Prostate gland (tissue), 2 donors: Measurements from ENCODE around the gene TMTC2. TPM values are rescaled to one million over a fixed set of nuclear protein-coding genes. Genes with fewer than 3 reads are reported as not detected.
A peak's percentile ranks its signal among the peaks of the same experiment; 100 is the strongest.
"Not testable (repeated sequence)": the region's sequence is repeated elsewhere in the genome, so short reads cannot be mapped to it uniquely, and the experiment has no call there.

Experiments used
- DNase-seq: peaks from one replicate; pipeline ENCODE4 v3.0.0-alpha.2; 2019; ENCODE audit warnings: low spot score
- H3K27ac ChIP-seq, 2 donors: fragments of 200-600 bp; sonication (generic); 2 replicates each; pipeline ENCODE4 v1.5.1; 2017 to 2019
- H3K27me3 ChIP-seq: fragments of 200-600 bp; sonication (generic); replicated peaks from 2 replicates; pipeline ENCODE4 v1.5.1; 2019; ENCODE audit not compliant: insufficient read depth
- H3K36me3 ChIP-seq, 2 donors: fragments of 200-600 bp; sonication (generic); 1 replicate in 1 of 2; 2 replicates in 1 of 2; pipeline versions ENCODE4 v1.5.1 to v1.8.1; 2017 to 2019
- H3K4me1 ChIP-seq: fragments of 200-600 bp; sonication (generic); replicated peaks from 2 replicates; pipeline ENCODE4 v1.5.1; 2019
- H3K4me3 ChIP-seq, 2 donors: fragments of 200-600 bp; sonication (generic); 2 replicates each; pipeline ENCODE4 v1.5.1; 2017 to 2019
- H3K9me3 ChIP-seq: fragments of 200-600 bp; sonication (generic); 2 replicates; pipeline ENCODE4 v1.5.1; 2017
- POLR2A ChIP-seq: fragments of 450-650 bp; IDR thresholded peaks from one replicate; pipeline ENCODE4 v1.6.1; 2016; ENCODE audit warnings: antibody characterized with exemption, mild to moderate bottlenecking
- POLR2AphosphoS5 ChIP-seq: sonication (generic); formaldehyde crosslinking; IDR thresholded peaks from one replicate; pipeline ENCODE4 v1.6.1; 2017; ENCODE audit warnings: antibody characterized with exemption
- WGBS: methylation state at CpG from one replicate; pipeline ENCODE4 v1.1.5; 2018; 5-methylcytosine and 5-hydroxymethylcytosine counted together
- intact Hi-C: fragments of 100-400 bp; cut with DNase I; formaldehyde crosslinking; loops from one replicate; pipeline ENCODE4 v1.14.2; 2022
- total RNA-seq, 2 donors: library from RNA; depleted of rRNA; stranded (reverse); fragments of >200 nt; gene quantifications; one replicate each; pipeline ENCODE4 v1.1.0, GENCODE V29; 2016
- TF ChIP-seq, protein P1 (sequence below), 4 experiments: fragments of 200-600 bp in 2 of 4; fragments of 450-650 bp in 2 of 4; sonication (generic) in 2 of 4; IDR thresholded peaks; 1 replicate in 3 of 4; 2 replicates in 1 of 4; pipeline ENCODE4 v1.5.1; 2016 to 2019; ENCODE audit warnings: antibody characterized with exemption in 4 of 4, mild to moderate bottlenecking in 2 of 4, moderate library complexity in 2 of 4

Gene TMTC2
- total RNA-seq, 2 donors from 2014 or later = 19.0 to 30.7 TPM

DNA sequence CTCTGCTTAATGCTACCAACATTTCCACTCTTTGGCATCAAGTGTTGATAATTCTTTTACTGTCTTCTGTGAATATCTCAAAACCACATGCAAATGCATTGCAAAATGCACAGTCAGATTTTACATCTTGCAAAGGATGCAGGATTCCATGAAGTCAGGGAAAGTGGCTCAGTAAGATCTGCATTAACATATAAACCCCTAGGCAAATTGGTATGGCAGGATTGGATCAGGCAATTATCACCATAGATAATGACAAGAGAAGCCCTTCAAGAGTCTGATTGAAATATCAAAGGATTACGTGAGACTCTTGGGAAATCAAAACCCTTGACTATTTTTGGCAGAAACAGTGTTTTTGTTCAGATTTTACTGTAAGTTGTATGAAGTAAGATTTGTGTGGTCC, 71.0 kb downstream of the TMTC2 start:
- Histone ChIP-seq H3K4me3 (no peak overlapping the region), H3K9me3 (no peaks in the 10 kb centered on the region), H3K27ac (no peak overlapping the region), H3K4me1 (peaks cover 9% of the 10 kb centered on the region), H3K36me3 (no peaks in the 10 kb centered on the region), H3K27me3 (no peaks in the 10 kb centered on the region)
- intact Hi-C loops = no loop called here
- DNase-seq = no peak
- 97% methylated on average over 1 of the region's 1 CpG for WGBS
- no peak for TF ChIP-seq POLR2A
- TF ChIP-seq, protein P1, sequence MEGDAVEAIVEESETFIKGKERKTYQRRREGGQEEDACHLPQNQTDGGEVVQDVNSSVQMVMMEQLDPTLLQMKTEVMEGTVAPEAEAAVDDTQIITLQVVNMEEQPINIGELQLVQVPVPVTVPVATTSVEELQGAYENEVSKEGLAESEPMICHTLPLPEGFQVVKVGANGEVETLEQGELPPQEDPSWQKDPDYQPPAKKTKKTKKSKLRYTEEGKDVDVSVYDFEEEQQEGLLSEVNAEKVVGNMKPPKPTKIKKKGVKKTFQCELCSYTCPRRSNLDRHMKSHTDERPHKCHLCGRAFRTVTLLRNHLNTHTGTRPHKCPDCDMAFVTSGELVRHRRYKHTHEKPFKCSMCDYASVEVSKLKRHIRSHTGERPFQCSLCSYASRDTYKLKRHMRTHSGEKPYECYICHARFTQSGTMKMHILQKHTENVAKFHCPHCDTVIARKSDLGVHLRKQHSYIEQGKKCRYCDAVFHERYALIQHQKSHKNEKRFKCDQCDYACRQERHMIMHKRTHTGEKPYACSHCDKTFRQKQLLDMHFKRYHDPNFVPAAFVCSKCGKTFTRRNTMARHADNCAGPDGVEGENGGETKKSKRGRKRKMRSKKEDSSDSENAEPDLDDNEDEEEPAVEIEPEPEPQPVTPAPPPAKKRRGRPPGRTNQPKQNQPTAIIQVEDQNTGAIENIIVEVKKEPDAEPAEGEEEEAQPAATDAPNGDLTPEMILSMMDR (IDR thresholded peaks at IDR 0.05) = no peak
- TF ChIP-seq POLR2AphosphoS5 = no peak

DNA sequence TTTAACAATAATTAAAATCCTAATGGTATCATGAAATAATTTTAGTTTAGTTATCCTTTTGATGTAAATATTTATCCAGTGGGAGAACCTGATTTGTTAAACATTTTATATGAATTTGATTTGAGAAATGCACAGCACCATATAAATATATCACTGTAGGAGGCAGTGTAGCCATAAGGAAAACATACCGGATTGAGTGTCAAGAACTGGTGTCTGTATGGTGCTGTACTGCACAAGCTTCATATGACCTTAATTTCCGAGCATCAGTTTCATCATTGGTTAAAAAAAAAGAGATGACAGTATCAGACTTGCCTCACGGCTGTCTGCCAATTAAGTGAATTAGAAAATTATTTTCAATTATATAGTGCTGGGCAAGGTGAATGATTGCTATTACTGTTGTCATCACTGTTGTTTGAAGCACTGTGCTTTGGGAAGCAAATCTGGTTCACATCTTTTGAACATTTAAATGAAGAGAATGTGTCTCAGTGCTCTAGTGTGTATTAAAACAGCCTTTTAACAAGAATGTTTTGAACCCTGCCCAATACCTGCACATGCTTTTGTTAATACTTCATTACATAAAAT, 72.1 kb downstream of the TMTC2 start:
- Histone ChIP-seq H3K4me3 (no peak overlapping the region), H3K4me1 (peaks cover 9% of the 10 kb centered on the region), H3K27ac (no peak overlapping the region), H3K9me3 (no peaks in the 10 kb centered on the region), H3K27me3 (no peaks in the 10 kb centered on the region), H3K36me3 (no peaks in the 10 kb centered on the region)
- no peak for DNase-seq
- TF ChIP-seq, protein P1 (IDR thresholded peaks at IDR 0.05) = peak in 1 of 4 experiments; percentile 4
- TF ChIP-seq POLR2AphosphoS5 (no peak), POLR2A (no peak)
- intact Hi-C loops = no loop called here
- WGBS = 69% methylated on average over 3 of the region's 3 CpGs

DNA sequence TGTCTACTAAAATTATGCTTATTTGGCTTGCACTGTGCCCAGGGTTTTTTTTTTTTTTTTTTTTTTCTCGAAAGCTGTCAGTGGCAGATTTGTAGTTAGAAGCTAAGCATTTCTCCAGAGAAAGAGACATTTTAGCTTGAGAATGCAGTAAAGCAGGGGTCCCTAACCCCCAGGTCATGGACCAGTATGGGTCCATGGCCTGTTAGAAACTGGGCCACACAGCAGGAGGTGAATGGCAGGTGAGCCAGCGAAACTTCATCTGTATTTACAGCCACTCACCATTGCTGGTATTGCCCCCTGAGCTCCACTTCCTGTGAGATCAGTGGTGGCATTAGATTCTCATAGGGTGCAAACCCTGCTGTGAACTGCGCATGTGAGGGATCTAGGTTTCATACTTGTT, 73.7 kb downstream of the TMTC2 start:
- Histone ChIP-seq H3K4me1 (peaks cover 9% of the 10 kb centered on the region), H3K4me3 (no peak overlapping the region), H3K9me3 (no peaks in the 10 kb centered on the region), H3K27ac (no peak overlapping the region), H3K36me3 (no peaks in the 10 kb centered on the region), H3K27me3 (no peaks in the 10 kb centered on the region)
- no peak for DNase-seq
- intact Hi-C loops = no loop called here
- WGBS = 94% methylated on average over 3 of the region's 3 CpGs
- TF ChIP-seq POLR2A (no peak), POLR2AphosphoS5 (no peak)
- TF ChIP-seq, protein P1 (IDR thresholded peaks at IDR 0.05) = no peak

DNA sequence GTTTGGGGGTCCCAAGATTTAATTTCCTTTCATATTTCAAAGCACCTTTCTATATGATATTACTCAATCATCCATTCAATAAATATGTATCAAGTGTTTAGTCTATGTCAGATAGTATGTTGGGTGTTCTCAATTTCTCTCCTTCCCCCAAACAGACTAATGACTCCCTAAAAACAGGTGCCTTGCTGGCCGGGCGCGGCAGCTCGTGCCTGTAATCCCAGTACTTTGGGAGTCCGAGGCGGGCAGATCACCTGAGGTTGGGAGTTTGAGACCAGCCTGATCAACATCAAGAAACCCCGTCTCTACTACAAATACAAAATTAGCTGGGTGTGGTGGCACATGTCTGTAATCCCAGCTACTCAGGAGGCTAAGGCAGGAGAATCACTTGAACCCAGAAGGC, 78.5 kb downstream of the TMTC2 start:
- H3K4me1 ChIP-seq, H3K4me3 ChIP-seq, H3K27ac ChIP-seq, intact Hi-C loops, H3K36me3 ChIP-seq, DNase-seq, H3K27me3 ChIP-seq, H3K9me3 ChIP-seq: not testable (repeated sequence)
- WGBS = 98% methylated on average over 7 of the region's 7 CpGs

DNA sequence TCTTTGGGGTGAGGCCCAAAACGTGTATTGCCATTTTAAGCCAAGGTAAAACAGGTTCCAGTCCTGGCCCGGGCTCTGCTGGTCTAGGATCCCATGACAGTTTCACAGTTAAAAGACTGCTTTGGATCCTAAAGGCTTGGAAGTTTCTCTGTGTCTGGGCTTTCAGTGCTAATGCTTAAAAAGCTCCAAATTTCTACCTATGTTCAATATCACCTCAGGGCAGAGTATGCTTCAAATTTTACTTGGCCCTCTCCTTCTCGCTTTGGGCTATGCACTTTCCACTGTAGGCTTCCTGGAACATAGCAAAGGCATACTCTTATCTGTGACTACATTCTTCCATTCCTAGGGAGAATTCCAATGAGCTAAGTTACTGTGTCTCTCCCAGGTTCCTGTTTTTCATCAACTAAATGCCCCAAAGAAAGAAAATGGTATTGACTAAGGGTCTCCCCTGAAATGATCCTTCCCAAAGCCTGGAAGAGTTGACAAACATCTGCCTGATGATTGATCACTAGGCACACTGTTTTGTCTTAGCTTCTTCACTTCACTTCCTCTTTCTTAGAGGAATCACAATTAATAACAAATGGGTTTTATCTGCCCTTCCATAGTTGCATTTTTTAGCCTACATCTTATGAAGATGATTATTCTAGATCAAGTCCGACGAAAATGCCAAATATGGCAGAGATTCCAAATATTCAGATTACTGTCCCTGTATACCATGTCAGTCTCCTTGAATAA, 79.4 kb downstream of the TMTC2 start:
- intact Hi-C loops = no loop called here
- no peak for DNase-seq
- TF ChIP-seq, protein P1 (IDR thresholded peaks at IDR 0.05) = no peak
- TF ChIP-seq POLR2A = no peak
- TF ChIP-seq POLR2AphosphoS5 = no peak
- 95% methylated on average over 5 of the region's 5 CpGs for WGBS
- H3K36me3 ChIP-seq = no peaks in the 10 kb centered on the region
- no peaks in the 10 kb centered on the region for H3K4me1 ChIP-seq
- no peak overlapping the region for H3K4me3 ChIP-seq
- no peaks in the 10 kb centered on the region for H3K27me3 ChIP-seq
- H3K27ac ChIP-seq = no peak overlapping the region
- H3K9me3 ChIP-seq = no peaks in the 10 kb centered on the region
